ENCODE results near the gene IL4R.

- TF ChIP-seq CTCF (IDR thresholded peaks at IDR 0.05 in 8 of 11, conservative IDR thresholded peaks at IDR 0.05 in 3 of 11) = no peak
- TF ChIP-seq POLR2AphosphoS5 (IDR thresholded peaks at IDR 0.05) = no peak
Measured at GRCh38 chr16:27349276-27349675, 35.5 kb downstream of the IL4R start.

All from spleen (tissue), 7 donors.